ENCODE data around the gene C1QA. TPM values are rescaled to one million over a fixed set of nuclear protein-coding genes. Genes with fewer than 3 reads are reported as not detected.
A peak's percentile ranks its signal among the peaks of the same experiment; 100 is the strongest.
"Not testable (repeated sequence)": the region's sequence is repeated elsewhere in the genome, so short reads cannot be mapped to it uniquely, and the experiment has no call there.

Gene C1QA
- total RNA-seq, 1 experiment from 2014 or later: not detected

- DNase-seq (ENCODE audit: low read depth): no peak
Observed at GRCh38 chr1:22641247-22641646, 4.8 kb downstream of the C1QA start.

GRCh38 chr1:22641906-22642636 lies 5.6 kb downstream of the C1QA start:
- peak; percentile 35 for DNase-seq (ENCODE audit: low read depth)

GRCh38 chr1:22643381-22643780 lies 7.0 kb downstream of the C1QA start, which contains the start of gene C1QC:
Gene C1QC, plus strand, starts transcription at chr1:22643633. Its CDS starts 391 bp downstream, at chr1:22644024.
- DNase-seq (ENCODE audit: low read depth): no peak

GRCh38 chr1:22643928-22644327 lies 7.5 kb downstream of the C1QA start:
- no peak for DNase-seq (ENCODE audit: low read depth)

- DNase-seq (ENCODE audit: low read depth): no peak
Observed at GRCh38 chr1:22645931-22646330, 9.5 kb downstream of the C1QA start.

- no peak for DNase-seq (ENCODE audit: low read depth)
Observed at GRCh38 chr1:22646384-22646783, 10.0 kb downstream of the C1QA start.

- DNase-seq (ENCODE audit: low read depth): no peak
Observed at GRCh38 chr1:22650089-22650693, 13.8 kb downstream of the C1QA start.

GRCh38 chr1:22651941-22652856 lies 15.8 kb downstream of the C1QA start:
- DNase-seq (ENCODE audit: low read depth): no peak

GRCh38 chr1:22652881-22653316 lies 16.5 kb downstream of the C1QA start, which contains the start of gene C1QB:
Gene C1QB, plus strand, starts transcription at chr1:22653236. Its CDS starts 6,227 bp downstream, at chr1:22659463.
- DNase-seq (ENCODE audit: low read depth): no peak

GRCh38 chr1:22654692-22655091 lies 18.3 kb downstream of the C1QA start:
- no peak for DNase-seq (ENCODE audit: low read depth)

- no peak for DNase-seq (ENCODE audit: low read depth)
Observed at GRCh38 chr1:22658385-22659163, 22.1 kb downstream of the C1QA start.

GRCh38 chr1:22660716-22661241 lies 24.4 kb downstream of the C1QA start:
- DNase-seq (ENCODE audit: low read depth): no peak

GRCh38 chr1:22661880-22662279 lies 25.5 kb downstream of the C1QA start:
- no peak for DNase-seq (ENCODE audit: low read depth)

- no peak for DNase-seq (ENCODE audit: low read depth)
Observed at GRCh38 chr1:22662318-22662717, 25.9 kb downstream of the C1QA start.

- no peak for DNase-seq (ENCODE audit: low read depth)
Observed at GRCh38 chr1:22662986-22663408, 26.6 kb downstream of the C1QA start.

GRCh38 chr1:22665752-22666151 lies 29.3 kb downstream of the C1QA start:
- no peak for DNase-seq (ENCODE audit: low read depth)

- DNase-seq (ENCODE audit: low read depth): no peak
Observed at GRCh38 chr1:22666412-22666811, 30.0 kb downstream of the C1QA start.

- not testable (repeated sequence) for DNase-seq (ENCODE audit: low read depth)
Observed at GRCh38 chr1:22668840-22669239, 32.4 kb downstream of the C1QA start.

- DNase-seq (ENCODE audit: low read depth): no peak
Observed at GRCh38 chr1:22670352-22670975, 34.0 kb downstream of the C1QA start.

- no peak for DNase-seq (ENCODE audit: low read depth)
Observed at GRCh38 chr1:22671999-22672398, 35.6 kb downstream of the C1QA start.

All from RPMI7951 (cell line).